Chondrocyte (in vitro differentiated cells): Measurements from ENCODE around the gene GLYR1. TPM values are rescaled to one million over a fixed set of nuclear protein-coding genes. Genes with fewer than 3 reads are reported as not detected.

Source experiments
- DNase-seq: peaks from one replicate; pipeline ENCODE4 v3.0.0; 2021; ENCODE audit warnings: mixed read lengths, low spot score
- H3K27ac Mint-ChIP-seq: one replicate; pipeline ENCODE4 v1.8.0; 2021; ENCODE audit warnings: mild to moderate bottlenecking, moderate library complexity, mixed read lengths; ENCODE audit not compliant: unreplicated experiment
- H3K27me3 Mint-ChIP-seq: 2 replicates; pipeline ENCODE4 v1.8.0; 2021; ENCODE audit warnings: low read depth, mixed read lengths
- H3K36me3 Mint-ChIP-seq: 2 replicates; pipeline ENCODE4 v1.8.0; 2021; ENCODE audit warnings: low read depth, mixed read lengths
- H3K4me1 Mint-ChIP-seq: 2 replicates; pipeline ENCODE4 v1.8.0; 2021; ENCODE audit warnings: low read depth, mild to moderate bottlenecking, mixed read lengths
- H3K4me3 Mint-ChIP-seq: one replicate; pipeline ENCODE4 v1.8.0; 2021; ENCODE audit warnings: mild to moderate bottlenecking, moderate library complexity, mixed read lengths; ENCODE audit not compliant: unreplicated experiment
- H3K9me3 Mint-ChIP-seq: 2 replicates; pipeline ENCODE4 v1.8.0; 2021; ENCODE audit warnings: low read depth, mixed read lengths
- CTCF ChIP-seq: fragments of 200-600 bp; sonication (generic); IDR thresholded peaks from 2 replicates; pipeline ENCODE4 v1.5.0; 2021; ENCODE audit warnings: antibody characterized with exemption, mild to moderate bottlenecking, moderate library complexity
- total RNA-seq: library from RNA; stranded (reverse); gene quantifications from 3 replicates; pipeline ENCODE4 v1.2.1, GENCODE V29; 2021

GLYR1 gene
- total RNA-seq, 1 donor from 2014 or later = 56.8 TPM

- TF ChIP-seq CTCF = no peak
- no peaks in the 10 kb centered on the region for H3K9me3 Mint-ChIP-seq
- H3K36me3 Mint-ChIP-seq = no peaks in the 10 kb centered on the region
- no peaks in the 10 kb centered on the region for H3K27me3 Mint-ChIP-seq
- no peak overlapping the region for H3K4me3 Mint-ChIP-seq
- DNase-seq = no peak
- H3K4me1 Mint-ChIP-seq = no peaks in the 10 kb centered on the region
- H3K27ac Mint-ChIP-seq = no peak overlapping the region
Measured at GRCh38 chr16:4778050-4778392, 69.1 kb downstream of the GLYR1 start.

GRCh38 chr16:4777339-4778049 lies 69.6 kb downstream of the GLYR1 start:
- no peaks in the 10 kb centered on the region for H3K4me1 Mint-ChIP-seq
- no peaks in the 10 kb centered on the region for H3K9me3 Mint-ChIP-seq
- H3K27me3 Mint-ChIP-seq = no peaks in the 10 kb centered on the region
- no peak for DNase-seq
- no peak overlapping the region for H3K4me3 Mint-ChIP-seq
- no peak for TF ChIP-seq CTCF
- H3K27ac Mint-ChIP-seq = no peak overlapping the region
- H3K36me3 Mint-ChIP-seq = no peaks in the 10 kb centered on the region

GRCh38 chr16:4776141-4776705 lies 70.9 kb downstream of the GLYR1 start:
- no peak for DNase-seq
- Mint-ChIP-seq H3K4me1 (no peaks in the 10 kb centered on the region), H3K27ac (no peak overlapping the region), H3K36me3 (no peaks in the 10 kb centered on the region), H3K4me3 (no peak overlapping the region), H3K27me3 (no peaks in the 10 kb centered on the region), H3K9me3 (no peaks in the 10 kb centered on the region)
- TF ChIP-seq CTCF = no peak

DNA sequence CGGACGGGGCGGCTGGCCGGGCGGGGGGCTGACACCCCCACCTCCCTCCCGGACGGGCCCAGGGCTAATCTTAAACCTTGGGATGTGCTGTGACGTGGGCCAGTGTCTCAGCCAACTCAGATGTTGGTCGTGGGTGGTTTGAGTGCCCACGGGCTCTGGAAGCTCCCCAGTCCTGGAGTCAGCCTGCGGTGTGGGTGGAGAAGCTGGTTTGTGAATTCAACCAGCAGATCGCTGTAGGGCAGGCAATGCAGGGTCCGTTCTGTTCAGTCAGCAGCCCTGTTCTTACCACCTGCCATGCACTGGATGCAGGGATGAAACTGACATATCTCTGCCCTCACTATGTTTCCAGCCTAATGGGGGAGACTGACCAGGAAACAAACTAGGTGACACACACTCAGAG lies 72.1 kb downstream of the GLYR1 start:
- H3K4me3 Mint-ChIP-seq = no peak overlapping the region
- no peaks in the 10 kb centered on the region for H3K4me1 Mint-ChIP-seq
- H3K27ac Mint-ChIP-seq = no peak overlapping the region
- no peak for DNase-seq
- no peaks in the 10 kb centered on the region for H3K36me3 Mint-ChIP-seq
- H3K27me3 Mint-ChIP-seq = no peaks in the 10 kb centered on the region
- TF ChIP-seq CTCF = no peak
- no peaks in the 10 kb centered on the region for H3K9me3 Mint-ChIP-seq

DNA sequence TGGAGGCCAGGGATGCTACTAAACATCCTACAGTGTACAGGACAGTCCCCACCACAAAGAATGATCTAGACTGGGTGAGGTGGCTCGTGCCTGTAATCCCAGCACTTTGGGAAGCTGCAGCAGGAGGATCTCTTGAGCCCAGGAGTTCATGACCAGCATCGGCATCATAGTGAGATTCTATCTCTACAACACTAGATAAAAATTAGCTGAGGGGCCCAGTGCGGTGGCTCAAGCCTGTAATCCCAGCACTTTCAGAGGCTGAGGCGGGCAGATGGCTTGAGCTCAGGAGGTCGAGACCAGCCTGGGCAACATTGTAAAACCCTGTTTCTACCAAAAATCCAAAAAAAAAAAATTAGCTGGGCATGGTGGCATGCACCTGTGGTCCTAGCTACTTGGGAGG lies 74.7 kb downstream of the GLYR1 start:
- Mint-ChIP-seq H3K27ac (no peak overlapping the region), H3K27me3 (no peaks in the 10 kb centered on the region), H3K4me3 (no peak overlapping the region), H3K4me1 (peaks cover 18% of the 10 kb centered on the region), H3K36me3 (no peaks in the 10 kb centered on the region), H3K9me3 (no peaks in the 10 kb centered on the region)
- DNase-seq = no peak
- no peak for TF ChIP-seq CTCF
